NOMO-1 (cell line): Measurements from ENCODE around the gene ELP4.
"Not testable (repeated sequence)": the region's sequence is repeated elsewhere in the genome, so short reads cannot be mapped to it uniquely, and the experiment has no call there.

Experiments
- DNase-seq, 2 experiments: peaks; one replicate each; lab custom pipeline; 2025; ENCODE audit not compliant: unreplicated experiment in 2 of 2; lab: John Stamatoyannopoulos, UW

The ELP4 gene

GRCh38 chr11:31509429-31510345 is at the start of gene ELP4, which contains the start of gene IMMP1L:
Gene ELP4, plus strand, starts transcription at chr11:31509767. Its CDS starts 18 bp downstream, at chr11:31509785.
Gene IMMP1L, minus strand, starts transcription at chr11:31509622. Its CDS starts 46,346 bp downstream, at chr11:31463276.
- DNase-seq = peak; percentile 93 to 96

- no peak for DNase-seq
Observed at GRCh38 chr11:31464436-31464835, 45.1 kb upstream of the ELP4 start.

GRCh38 chr11:31474083-31474482 is 35.5 kb upstream of the ELP4 start:
- DNase-seq = no peak

- no peak for DNase-seq
Observed at GRCh38 chr11:31477528-31478222, 31.9 kb upstream of the ELP4 start.

- no peak for DNase-seq
Observed at GRCh38 chr11:31478223-31478590, 31.4 kb upstream of the ELP4 start.

- no peak for DNase-seq
Observed at GRCh38 chr11:31479066-31479465, 30.5 kb upstream of the ELP4 start.

- no peak for DNase-seq
Observed at GRCh38 chr11:31480930-31481329, 28.6 kb upstream of the ELP4 start.

GRCh38 chr11:31484497-31484896 is 25.1 kb upstream of the ELP4 start:
- DNase-seq = no peak

- peak in 1 of 2 experiments; percentile 16 for DNase-seq
Observed at GRCh38 chr11:31487848-31488247, 21.7 kb upstream of the ELP4 start.

- no peak for DNase-seq
Observed at GRCh38 chr11:31492320-31492913, 17.1 kb upstream of the ELP4 start.

GRCh38 chr11:31493235-31493634 is 16.3 kb upstream of the ELP4 start:
- DNase-seq = no peak

- DNase-seq = not testable (repeated sequence)
Observed at GRCh38 chr11:31493762-31494161, 15.8 kb upstream of the ELP4 start.

- no peak for DNase-seq
Observed at GRCh38 chr11:31499576-31500178, 9.9 kb upstream of the ELP4 start.

- DNase-seq = no peak
Observed at GRCh38 chr11:31500560-31500959, 9.0 kb upstream of the ELP4 start.

- peak in 1 of 2 experiments; percentile 49 for DNase-seq
Observed at GRCh38 chr11:31509051-31509428, 527 bp upstream of the ELP4 start.

- DNase-seq = no peak
Observed at GRCh38 chr11:31512117-31512516, 2.5 kb downstream of the ELP4 start.

GRCh38 chr11:31521497-31522150 is 12.1 kb downstream of the ELP4 start:
- no peak for DNase-seq

- no peak for DNase-seq
Observed at GRCh38 chr11:31529189-31529588, 19.6 kb downstream of the ELP4 start.

- no peak for DNase-seq
Observed at GRCh38 chr11:31529701-31530100, 20.1 kb downstream of the ELP4 start.

GRCh38 chr11:31531293-31531692 is 21.7 kb downstream of the ELP4 start:
- no peak for DNase-seq

GRCh38 chr11:31535479-31535878 is 25.9 kb downstream of the ELP4 start:
- no peak for DNase-seq
